Stimulated activated CD4-positive, alpha-beta T cell treated with anti-CD3 and anti-CD28 coated beads, Interleukin-4, amount 100 ng/mL, for 24 hours (primary cell): Measurements from ENCODE around the gene NUCB2.
A peak's percentile ranks its signal among the peaks of the same experiment; 100 is the strongest.

Experiments
- DNase-seq: peaks from one replicate; pipeline ENCODE4 v3.0.0-alpha.2; 2020

The NUCB2 gene

GRCh38 chr11:17343907-17344306, 67.4 kb downstream of the NUCB2 start:
- DNase-seq = peak; percentile 52

- no peak for DNase-seq
Measured at GRCh38 chr11:17347676-17348075, 71.1 kb downstream of the NUCB2 start.

GRCh38 chr11:17350455-17351171, 74.1 kb downstream of the NUCB2 start:
- DNase-seq = peak; percentile 3

- DNase-seq = no peak
Measured at GRCh38 chr11:17351172-17351509, 74.6 kb downstream of the NUCB2 start.

GRCh38 chr11:17351510-17352176, 75.1 kb downstream of the NUCB2 start, which contains the start of gene NCR3LG1:
Gene NCR3LG1, plus strand, starts transcription at chr11:17351800. Its CDS starts 170 bp downstream, at chr11:17351970.
- DNase-seq = peak; percentile 61

- peak; percentile 69 for DNase-seq
Measured at GRCh38 chr11:17352950-17353820, 76.6 kb downstream of the NUCB2 start.

- no peak for DNase-seq
Measured at GRCh38 chr11:17353821-17354600, 77.5 kb downstream of the NUCB2 start.

GRCh38 chr11:17354601-17354991, 78.1 kb downstream of the NUCB2 start:
- DNase-seq = peak; percentile 74

GRCh38 chr11:17366495-17366894, 90.0 kb downstream of the NUCB2 start:
- DNase-seq = no peak

- no peak for DNase-seq
Measured at GRCh38 chr11:17368551-17368950, 92.0 kb downstream of the NUCB2 start.

GRCh38 chr11:17369094-17369493, 92.6 kb downstream of the NUCB2 start:
- DNase-seq = no peak

GRCh38 chr11:17369684-17370243, 93.2 kb downstream of the NUCB2 start:
- no peak for DNase-seq

- no peak for DNase-seq
Measured at GRCh38 chr11:17371614-17372013, 95.1 kb downstream of the NUCB2 start.

GRCh38 chr11:17375547-17375946, 99.0 kb downstream of the NUCB2 start:
- no peak for DNase-seq

GRCh38 chr11:17376493-17376892, 100.0 kb downstream of the NUCB2 start:
- DNase-seq = no peak

- no peak for DNase-seq
Measured at GRCh38 chr11:17378655-17379054, 102.1 kb downstream of the NUCB2 start.

- DNase-seq = no peak
Measured at GRCh38 chr11:17379383-17380180, 103.0 kb downstream of the NUCB2 start.

GRCh38 chr11:17381156-17381555, 104.6 kb downstream of the NUCB2 start:
- no peak for DNase-seq
